SH-SY5Y (cell line): ENCODE data around the gene TVP23C.

ENCODE experiments used
- GATA2 ChIP-seq: IDR thresholded peaks from 2 replicates; pipeline ENCODE4 v1.6.1; 2011; ENCODE audit warnings: mild to moderate bottlenecking, low read depth, low read length
- GATA3 ChIP-seq: IDR thresholded peaks from 2 replicates; pipeline ENCODE4 v1.6.1; 2011; ENCODE audit warnings: low read depth, mild to moderate bottlenecking, low read length, moderate library complexity

DNA sequence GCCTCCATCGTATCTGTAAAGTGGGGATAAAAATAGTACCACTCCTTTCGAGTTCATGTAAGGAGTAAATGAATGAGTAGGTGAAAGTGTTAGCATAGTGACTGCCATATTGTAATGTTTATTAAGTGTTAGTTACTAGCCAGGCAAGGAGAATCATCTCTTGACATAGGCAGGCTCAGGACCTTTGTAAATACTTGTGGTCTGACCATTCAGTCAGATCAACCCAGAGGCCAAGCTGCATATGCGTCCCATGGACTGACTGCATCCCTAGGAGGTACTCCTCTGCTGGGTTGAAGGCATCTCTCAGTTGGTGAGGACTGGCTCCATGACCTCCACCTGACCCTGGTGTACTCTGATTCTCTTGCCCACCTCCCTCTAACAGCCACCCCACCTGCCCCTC lies 55.4 kb downstream of the TVP23C start:
- TF ChIP-seq GATA3 (no peak), GATA2 (no peak)
